ENCODE measurements around the gene ZNF611. TPM values are rescaled to one million over a fixed set of nuclear protein-coding genes. Genes with fewer than 3 reads are reported as not detected.
"Not testable (repeated sequence)": the region's sequence is repeated elsewhere in the genome, so short reads cannot be mapped to it uniquely, and the experiment has no call there.

ZNF611 gene
- total RNA-seq, result 10 to 100 TPM; 21.9 to 24.2 TPM
- 44.5 TPM for polyA plus RNA-seq

DNA sequence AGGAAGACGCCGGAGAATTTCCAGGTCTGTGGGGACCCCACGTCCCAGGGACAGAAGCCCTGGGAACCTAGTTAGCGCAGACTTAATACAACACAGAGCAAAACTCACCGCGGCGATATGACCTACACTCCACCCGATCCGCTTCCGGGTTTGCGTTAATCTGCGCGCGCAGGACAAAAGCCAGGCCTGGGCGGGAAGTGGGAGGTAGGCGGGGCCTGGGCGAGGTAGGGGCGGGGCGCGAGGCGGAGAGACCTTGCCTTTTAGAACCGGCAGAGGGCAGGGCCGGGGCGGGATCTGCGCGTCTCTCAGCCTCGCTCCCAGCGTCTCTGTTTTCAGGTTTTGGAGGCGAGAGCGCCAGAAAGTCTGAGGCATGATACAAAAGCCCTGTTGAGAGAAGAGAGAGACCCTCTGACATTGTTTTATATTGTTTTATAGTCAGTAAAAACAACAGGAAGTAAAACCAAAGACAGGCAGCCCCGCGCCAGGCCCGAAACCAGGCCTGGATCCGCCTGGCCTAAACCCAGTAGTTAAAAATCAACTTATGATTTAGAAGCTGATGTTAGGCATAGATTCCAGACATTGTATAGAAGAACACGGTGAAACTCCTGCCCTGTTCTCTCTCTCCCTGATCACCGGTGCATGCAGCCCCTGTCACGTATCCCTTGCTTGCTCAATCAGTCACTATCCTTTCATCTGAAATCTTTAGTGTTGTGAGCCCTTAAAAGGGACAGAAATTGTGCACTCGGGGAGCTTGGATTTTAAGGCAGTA, at the start of gene ZNF611:
Gene ZNF611, minus strand, starts transcription at position 152 of the 769 bp plus-strand sequence. CDS start 19,150 bp downstream, outside the sequence.
- Histone ChIP-seq H3K36me3 (ENCODE audit: insufficient read depth, low read length) (no peaks in the 10 kb centered on the region), H3K27me3 (ENCODE audit: insufficient read depth, low read length, poor library complexity, severe bottlenecking) (no peaks in the 10 kb centered on the region), H3K9me3 (ENCODE audit: low read length) (no peaks in the 10 kb centered on the region), H3K27ac (ENCODE audit: low read depth, low read length) (peak within 1 kb of the TSS; percentile 95), H3K4me1 (ENCODE audit: insufficient read depth, low read length) (peaks cover 23% of the 10 kb centered on the region), H3K4me3 (ENCODE audit: low read length) (peak within 1 kb of the TSS; percentile 97)
- peak; percentile 97 to 100 (median 99) for DNase-seq
- peak within 1 kb of the TSS; percentile 92 to 98 (median 96) for H3K4me3 Mint-ChIP-seq
- H3K4me1 Mint-ChIP-seq, result peaks cover 18 to 28% (median 27%) of the 10 kb centered on the region in 3 donors
- H3K36me3 Mint-ChIP-seq, result peaks cover 0 to 6% (median 3%) of the 10 kb centered on the region in 3 donors
- ChIA-PET POLR2A (interaction anchor here (0.6 kb wide), 1 partner anchor 704 kb away, joined by 6 read pairs; no protein-coding TSS in a partner anchor), CTCF (no interaction called here)
- H3K27me3 Mint-ChIP-seq, result peaks cover 0 to 3% of the 10 kb centered on the region in 2 donors
- peak within 1 kb of the TSS; percentile 89 to 98 (median 94) for H3K27ac Mint-ChIP-seq
- H3K9me3 Mint-ChIP-seq, result no peaks in the 10 kb centered on the region

DNA sequence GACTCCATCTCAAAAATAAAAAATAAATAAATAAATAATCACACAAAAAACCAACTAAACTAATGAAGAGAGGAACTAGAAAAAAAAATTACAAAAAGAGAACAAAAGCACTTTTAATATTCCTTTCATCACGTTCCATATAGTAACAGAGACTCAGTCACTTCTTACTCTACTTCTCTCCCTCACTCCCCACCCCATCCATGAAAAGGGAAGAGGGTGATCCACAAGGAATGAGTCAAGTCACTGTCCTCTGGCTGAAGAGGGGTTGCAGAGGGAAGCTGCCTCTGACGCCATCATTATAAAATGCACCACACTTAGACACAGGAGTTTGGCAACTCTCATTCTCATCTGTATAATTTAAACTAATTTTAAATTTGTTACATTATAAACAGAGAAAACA, 48.0 kb upstream of the ZNF611 start:
- POLR2A ChIA-PET; H3K27me3 Mint-ChIP-seq; DNase-seq; H3K27ac ChIP-seq (ENCODE audit: low read depth, low read length); H3K9me3 ChIP-seq (ENCODE audit: low read length); H3K27me3 ChIP-seq (ENCODE audit: insufficient read depth, low read length, poor library complexity, severe bottlenecking); CTCF ChIA-PET; H3K27ac Mint-ChIP-seq; H3K4me3 ChIP-seq (ENCODE audit: low read length); H3K4me1 ChIP-seq (ENCODE audit: insufficient read depth, low read length); H3K4me3 Mint-ChIP-seq; H3K36me3 ChIP-seq (ENCODE audit: insufficient read depth, low read length): not testable (repeated sequence)
- peaks cover 0 to 16% (median 3%) of the 10 kb centered on the region in 5 donors for H3K9me3 Mint-ChIP-seq
- H3K4me1 Mint-ChIP-seq, result peaks cover 60 to 70% (median 68%) of the 10 kb centered on the region in 3 donors
- peaks cover 15 to 50% (median 34%) of the 10 kb centered on the region in 3 donors for H3K36me3 Mint-ChIP-seq

DNA sequence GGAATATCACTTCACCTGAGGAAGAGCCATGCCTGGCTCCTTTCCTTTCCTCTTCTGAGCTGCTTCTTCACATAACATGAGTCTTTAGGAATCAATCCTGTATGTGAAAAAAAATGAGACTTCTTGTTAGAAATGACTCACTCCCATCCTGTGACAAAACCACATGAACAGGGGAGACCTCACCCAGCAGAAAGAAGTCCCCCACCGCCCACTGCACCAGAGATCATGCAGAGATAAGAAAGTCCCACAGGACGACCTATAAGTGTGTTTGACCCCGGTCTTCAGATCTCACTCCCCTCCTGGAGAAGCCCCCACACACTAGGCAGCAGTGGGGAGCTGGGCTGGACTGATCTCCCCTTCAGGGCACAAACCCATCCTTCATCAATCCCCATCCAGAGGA, 44.0 kb upstream of the ZNF611 start:
- no peaks in the 10 kb centered on the region for H3K9me3 ChIP-seq (ENCODE audit: low read length)
- peaks cover 37 to 41% (median 39%) of the 10 kb centered on the region in 3 donors for H3K4me1 Mint-ChIP-seq
- H3K36me3 ChIP-seq (ENCODE audit: insufficient read depth, low read length), result no peaks in the 10 kb centered on the region
- H3K27me3 Mint-ChIP-seq, result no peaks in the 10 kb centered on the region
- POLR2A ChIA-PET, result no interaction called here
- H3K27me3 ChIP-seq (ENCODE audit: insufficient read depth, low read length, poor library complexity, severe bottlenecking), result no peaks in the 10 kb centered on the region
- peak overlapping the region; percentile 21 to 91 (median 88) for H3K27ac Mint-ChIP-seq
- H3K36me3 Mint-ChIP-seq, result peaks cover 20 to 61% (median 47%) of the 10 kb centered on the region in 3 donors
- no peak overlapping the region for H3K27ac ChIP-seq (ENCODE audit: low read depth, low read length)
- peaks cover 0 to 20% (median 3%) of the 10 kb centered on the region in 5 donors for H3K9me3 Mint-ChIP-seq
- H3K4me3 ChIP-seq (ENCODE audit: low read length), result no peak overlapping the region
- DNase-seq, result peak in 4 of 5 donors; percentile 10 to 67 (median 41)
- H3K4me3 Mint-ChIP-seq, result peak overlapping the region; percentile 8 to 77 (median 68)
- H3K4me1 ChIP-seq (ENCODE audit: insufficient read depth, low read length), result peaks cover 9% of the 10 kb centered on the region
- CTCF ChIA-PET, result no interaction called here

DNA sequence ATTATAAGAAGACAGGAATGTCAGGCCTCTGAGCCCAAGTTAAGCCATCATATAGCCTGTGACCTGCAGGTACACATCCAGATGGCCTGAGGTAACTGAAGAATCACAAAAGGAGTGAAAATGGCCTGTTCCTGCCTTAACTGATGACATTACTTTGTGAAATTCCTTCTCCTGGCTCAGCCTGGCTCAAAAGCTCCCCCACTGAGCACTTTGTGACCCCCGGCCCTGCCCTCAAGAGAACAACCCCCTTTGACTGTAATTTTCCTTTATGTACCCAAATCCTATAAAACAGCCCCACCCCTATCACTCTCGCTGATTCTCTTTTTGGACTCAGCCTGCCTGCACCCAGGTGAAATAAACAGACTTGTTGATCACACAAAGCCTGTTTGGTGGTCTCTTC, 21.6 kb upstream of the ZNF611 start:
- H3K4me3 Mint-ChIP-seq; H3K27ac ChIP-seq (ENCODE audit: low read depth, low read length); CTCF ChIA-PET; H3K4me3 ChIP-seq (ENCODE audit: low read length); H3K27me3 Mint-ChIP-seq; H3K36me3 ChIP-seq (ENCODE audit: insufficient read depth, low read length); H3K4me1 ChIP-seq (ENCODE audit: insufficient read depth, low read length); H3K27ac Mint-ChIP-seq; POLR2A ChIA-PET; H3K9me3 ChIP-seq (ENCODE audit: low read length); H3K27me3 ChIP-seq (ENCODE audit: insufficient read depth, low read length, poor library complexity, severe bottlenecking); DNase-seq; H3K4me1 Mint-ChIP-seq: not testable (repeated sequence)
- Mint-ChIP-seq H3K9me3 (peaks cover 9 to 30% (median 20%) of the 10 kb centered on the region in 5 donors), H3K36me3 (peaks cover 3 to 20% (median 5%) of the 10 kb centered on the region in 3 donors)

DNA sequence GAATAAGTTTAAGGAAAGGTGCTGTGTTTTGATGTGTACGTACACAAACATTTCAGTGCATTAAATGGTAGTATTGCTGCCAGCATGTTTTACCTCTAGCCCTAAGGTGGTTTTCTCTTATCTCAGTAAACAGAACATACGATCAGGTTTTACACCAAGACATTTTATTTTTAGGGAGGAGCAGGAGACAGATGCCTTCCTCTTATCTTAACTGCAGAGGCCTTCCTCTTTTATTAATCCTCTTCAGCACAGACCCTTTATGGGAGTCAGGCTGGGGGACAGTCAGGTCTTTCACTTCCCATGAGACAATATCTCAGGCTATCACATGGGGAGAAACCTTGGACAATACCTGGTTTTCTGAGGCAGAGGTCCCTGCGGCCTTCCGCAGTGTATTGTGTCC, 14.9 kb upstream of the ZNF611 start:
- Histone ChIP-seq H3K36me3 (ENCODE audit: insufficient read depth, low read length) (no peaks in the 10 kb centered on the region), H3K9me3 (ENCODE audit: low read length) (no peaks in the 10 kb centered on the region), H3K4me1 (ENCODE audit: insufficient read depth, low read length) (no peaks in the 10 kb centered on the region), H3K4me3 (ENCODE audit: low read length) (no peak overlapping the region), H3K27me3 (ENCODE audit: insufficient read depth, low read length, poor library complexity, severe bottlenecking) (no peaks in the 10 kb centered on the region), H3K27ac (ENCODE audit: low read depth, low read length) (no peak overlapping the region)
- Mint-ChIP-seq H3K36me3 (peaks cover 0 to 3% (median 0%) of the 10 kb centered on the region in 3 donors), H3K4me3 (no peak overlapping the region), H3K27ac (peak overlapping the region in 1 of 8 donors; percentile 12), H3K9me3 (no peaks in the 10 kb centered on the region), H3K27me3 (no peaks in the 10 kb centered on the region), H3K4me1 (peaks cover 0 to 11% (median 10%) of the 10 kb centered on the region in 3 donors)
- no peak for DNase-seq
- CTCF ChIA-PET, result no interaction called here
- POLR2A ChIA-PET, result no interaction called here

DNA sequence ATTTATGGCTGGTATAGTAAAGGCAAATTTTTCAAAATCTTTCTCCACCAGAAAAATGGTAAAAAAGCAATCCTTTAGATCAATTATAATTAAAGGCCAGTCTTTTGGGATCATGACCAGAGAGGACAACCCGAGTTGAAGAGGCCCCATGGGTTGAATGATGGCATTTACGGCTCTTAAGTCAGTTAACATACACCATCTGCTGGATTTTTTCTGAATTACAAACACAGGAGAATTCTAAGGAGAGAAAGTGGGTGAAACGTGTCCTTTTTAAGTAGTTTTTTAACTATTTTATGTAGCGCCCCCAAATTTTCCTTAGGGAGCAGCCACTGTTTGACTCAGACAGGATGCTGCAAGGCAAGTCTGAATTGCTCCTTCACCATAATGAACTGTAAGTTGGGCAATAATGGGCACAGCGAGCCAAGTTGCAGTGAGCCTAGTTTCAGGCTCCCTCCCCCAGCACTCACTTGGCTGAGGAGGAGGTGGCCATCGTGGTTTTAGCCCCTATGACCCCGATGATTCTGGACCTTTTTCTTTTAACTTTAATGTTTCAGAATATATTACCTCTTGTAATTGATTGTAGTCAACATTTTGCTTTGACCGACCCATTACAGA, 13.6 kb upstream of the ZNF611 start:
- peaks cover 0 to 19% (median 12%) of the 10 kb centered on the region in 3 donors for H3K4me1 Mint-ChIP-seq
- POLR2A ChIA-PET, result no interaction called here
- DNase-seq, result peak in 1 of 5 donors; percentile 38

DNA sequence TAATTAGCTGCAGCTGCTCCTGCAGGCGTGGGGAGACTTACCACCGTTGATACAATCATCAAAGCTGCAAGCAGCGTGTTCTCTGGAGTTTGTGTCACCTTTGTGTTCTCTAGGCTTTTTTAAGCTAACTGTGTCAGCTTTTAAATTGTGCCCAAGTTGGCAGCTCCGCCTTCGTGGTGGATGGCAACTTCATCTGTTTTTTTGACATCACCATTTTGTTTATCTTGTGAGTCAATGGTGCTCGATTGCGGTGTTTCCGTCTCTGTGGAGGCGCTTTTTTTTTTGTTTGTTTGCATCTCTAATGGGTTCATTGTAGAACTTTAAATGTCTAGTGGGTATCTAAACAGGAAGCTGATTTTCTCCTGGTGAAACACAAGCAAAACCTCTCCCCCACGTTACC, 11.1 kb upstream of the ZNF611 start:
- H3K27me3 Mint-ChIP-seq; H3K27me3 ChIP-seq (ENCODE audit: insufficient read depth, low read length, poor library complexity, severe bottlenecking); CTCF ChIA-PET; H3K9me3 Mint-ChIP-seq; H3K27ac ChIP-seq (ENCODE audit: low read depth, low read length); H3K36me3 ChIP-seq (ENCODE audit: insufficient read depth, low read length); H3K4me3 ChIP-seq (ENCODE audit: low read length); H3K9me3 ChIP-seq (ENCODE audit: low read length); H3K4me1 ChIP-seq (ENCODE audit: insufficient read depth, low read length); H3K36me3 Mint-ChIP-seq: not testable (repeated sequence)
- peak in 3 of 5 donors; percentile 18 to 27 (median 26) for DNase-seq
- Mint-ChIP-seq H3K4me3 (peak overlapping the region in 2 of 7 donors; percentile 50 to 53), H3K4me1 (peaks cover 18 to 34% (median 26%) of the 10 kb centered on the region in 3 donors), H3K27ac (peak overlapping the region in 7 of 8 donors; percentile 46 to 95 (median 78))
- POLR2A ChIA-PET, result interaction anchor here (0.6 to 0.7 kb wide), 2 partner anchors 553 to 612 kb away, joined by 4 to 7 read pairs; no protein-coding TSS in a partner anchor

More for the DNA sequence above, 13.6 kb upstream of the ZNF611 start:
- Histone ChIP-seq H3K9me3 (ENCODE audit: low read length) (no peaks in the 10 kb centered on the region), H3K36me3 (ENCODE audit: insufficient read depth, low read length) (no peaks in the 10 kb centered on the region), H3K27ac (ENCODE audit: low read depth, low read length) (no peak overlapping the region), H3K4me3 (ENCODE audit: low read length) (no peak overlapping the region), H3K4me1 (ENCODE audit: insufficient read depth, low read length) (no peaks in the 10 kb centered on the region), H3K27me3 (ENCODE audit: insufficient read depth, low read length, poor library complexity, severe bottlenecking) (no peaks in the 10 kb centered on the region)
- H3K36me3 Mint-ChIP-seq, result no peaks in the 10 kb centered on the region
- CTCF ChIA-PET, result no interaction called here
- H3K27ac Mint-ChIP-seq, result peak overlapping the region in 2 of 8 donors; percentile 21 to 39
- no peak overlapping the region for H3K4me3 Mint-ChIP-seq
- H3K27me3 Mint-ChIP-seq, result no peaks in the 10 kb centered on the region
- no peaks in the 10 kb centered on the region for H3K9me3 Mint-ChIP-seq

DNA sequence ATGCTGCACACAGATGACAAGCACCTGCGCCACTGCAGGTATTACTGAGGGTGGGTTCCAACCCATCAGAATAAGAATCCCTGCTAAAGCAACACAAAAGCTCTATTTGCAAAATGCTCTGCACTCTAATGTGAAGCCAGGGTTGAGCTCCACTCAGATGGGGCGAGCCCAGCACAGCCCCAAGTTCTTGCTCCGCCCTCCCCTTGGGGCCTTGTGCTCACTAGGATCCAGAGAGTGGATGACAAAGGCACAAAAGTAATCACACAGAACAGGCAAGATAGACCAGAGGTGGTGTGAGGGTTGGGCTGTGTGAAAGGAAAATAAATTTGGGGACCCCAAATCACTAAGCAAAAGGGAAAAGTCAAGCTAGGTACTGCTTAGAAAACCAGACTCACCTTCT, 8.2 kb upstream of the ZNF611 start:
- CTCF ChIA-PET, result no interaction called here
- Histone ChIP-seq H3K36me3 (ENCODE audit: insufficient read depth, low read length) (no peaks in the 10 kb centered on the region), H3K9me3 (ENCODE audit: low read length) (no peaks in the 10 kb centered on the region), H3K4me1 (ENCODE audit: insufficient read depth, low read length) (peaks cover 9% of the 10 kb centered on the region), H3K27me3 (ENCODE audit: insufficient read depth, low read length, poor library complexity, severe bottlenecking) (no peaks in the 10 kb centered on the region), H3K4me3 (ENCODE audit: low read length) (no peak overlapping the region), H3K27ac (ENCODE audit: low read depth, low read length) (no peak overlapping the region)
- POLR2A ChIA-PET, result no interaction called here
- no peak for DNase-seq
- H3K4me3 Mint-ChIP-seq, result peak overlapping the region in 1 of 7 donors; percentile 32
- peaks cover 0 to 1% of the 10 kb centered on the region in 2 donors for H3K27me3 Mint-ChIP-seq
- H3K4me1 Mint-ChIP-seq, result peaks cover 18 to 34% (median 32%) of the 10 kb centered on the region in 3 donors
- H3K36me3 Mint-ChIP-seq, result no peaks in the 10 kb centered on the region
- H3K9me3 Mint-ChIP-seq, result no peaks in the 10 kb centered on the region
- peak overlapping the region in 4 of 8 donors; percentile 42 to 86 (median 69) for H3K27ac Mint-ChIP-seq

Data from CD8-positive, alpha-beta memory T cell (primary cell).